Duodenal mucosa (tissue), 2 donors: ENCODE results near the gene SRPK2.

Experiments
- H3K27ac ChIP-seq: one replicate; pipeline ENCODE4 v1.7.0; 2013; ENCODE audit warnings: low read depth, low read length
- H3K27me3 ChIP-seq, 2 donors: one replicate each; pipeline ENCODE4 v1.7.0; 2013; ENCODE audit warnings: low read length in 2 of 2, control low read depth in 1 of 2; ENCODE audit not compliant: insufficient read depth in 2 of 2, control insufficient read depth in 1 of 2
- H3K36me3 ChIP-seq, 2 donors: one replicate each; pipeline ENCODE4 v1.7.0; 2013; ENCODE audit warnings: low read length in 2 of 2, control low read depth in 1 of 2; ENCODE audit not compliant: insufficient read depth in 2 of 2, control insufficient read depth in 1 of 2
- H3K4me1 ChIP-seq, 2 donors: one replicate each; pipeline ENCODE4 v1.7.0; 2013; ENCODE audit warnings: low read length in 2 of 2, control low read depth in 1 of 2; ENCODE audit not compliant: insufficient read depth in 2 of 2, control insufficient read depth in 1 of 2
- H3K4me3 ChIP-seq, 2 donors: one replicate each; pipeline ENCODE4 v1.7.0; 2013; ENCODE audit warnings: low read length in 2 of 2, low read depth in 1 of 2
- H3K9ac ChIP-seq, 2 donors: one replicate each; pipeline ENCODE4 v1.7.0; 2013; ENCODE audit warnings: low read length in 2 of 2, low read depth in 1 of 2
- H3K9me3 ChIP-seq, 2 donors: one replicate each; pipeline ENCODE4 v1.7.0; 2013; ENCODE audit warnings: low read length in 2 of 2, control low read depth in 1 of 2; ENCODE audit not compliant: control insufficient read depth in 1 of 2

The SRPK2 gene

DNA sequence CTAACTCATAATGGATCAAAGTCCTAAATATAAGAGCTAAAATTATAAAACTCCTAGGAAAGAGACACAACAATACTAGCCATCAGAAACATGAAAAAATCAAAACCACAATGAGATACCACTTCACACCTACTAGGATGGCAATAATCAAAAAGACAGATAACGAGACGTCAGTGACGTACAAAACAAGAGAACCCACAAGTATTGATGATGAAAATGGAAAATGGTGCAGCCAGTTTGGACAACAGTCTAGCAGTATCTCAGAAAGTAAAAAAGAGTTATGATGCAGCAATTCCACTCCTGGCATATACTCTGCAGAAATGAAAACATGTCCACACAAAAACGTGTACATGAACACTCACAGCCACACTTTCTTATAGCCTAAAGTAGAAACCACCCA lies 173.5 kb downstream of the SRPK2 start:
- Histone ChIP-seq H3K36me3 (no peaks in the 10 kb centered on the region), H3K4me1 (peaks cover 6 to 10% of the 10 kb centered on the region in 2 donors), H3K27me3 (no peaks in the 10 kb centered on the region), H3K9me3 (no peaks in the 10 kb centered on the region), H3K9ac (no peak overlapping the region), H3K27ac (no peak overlapping the region), H3K4me3 (no peak overlapping the region)

DNA sequence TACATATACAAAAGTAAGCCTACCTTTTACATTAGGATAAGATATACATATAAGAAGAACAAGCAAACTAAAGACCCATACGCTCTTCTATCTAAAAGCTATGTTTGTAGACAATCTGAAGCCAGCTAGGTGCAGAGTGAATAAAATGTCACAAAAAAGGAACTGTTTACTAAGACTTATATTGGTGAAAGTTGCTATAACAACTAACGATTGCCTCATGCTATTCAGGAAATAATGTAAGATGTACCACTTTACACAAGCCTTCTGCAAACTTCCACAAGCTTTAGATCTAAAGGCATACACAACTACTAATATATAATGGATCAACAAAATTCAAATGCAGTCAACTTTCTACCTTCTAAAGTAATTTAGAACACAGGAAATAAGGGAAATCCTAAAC lies 175.1 kb downstream of the SRPK2 start:
- no peaks in the 10 kb centered on the region for H3K9me3 ChIP-seq
- no peak overlapping the region for H3K4me3 ChIP-seq
- no peaks in the 10 kb centered on the region for H3K36me3 ChIP-seq
- H3K9ac ChIP-seq, result no peak overlapping the region
- H3K27me3 ChIP-seq, result no peaks in the 10 kb centered on the region
- peaks cover 8 to 13% of the 10 kb centered on the region in 2 donors for H3K4me1 ChIP-seq
- H3K27ac ChIP-seq, result no peak overlapping the region

DNA sequence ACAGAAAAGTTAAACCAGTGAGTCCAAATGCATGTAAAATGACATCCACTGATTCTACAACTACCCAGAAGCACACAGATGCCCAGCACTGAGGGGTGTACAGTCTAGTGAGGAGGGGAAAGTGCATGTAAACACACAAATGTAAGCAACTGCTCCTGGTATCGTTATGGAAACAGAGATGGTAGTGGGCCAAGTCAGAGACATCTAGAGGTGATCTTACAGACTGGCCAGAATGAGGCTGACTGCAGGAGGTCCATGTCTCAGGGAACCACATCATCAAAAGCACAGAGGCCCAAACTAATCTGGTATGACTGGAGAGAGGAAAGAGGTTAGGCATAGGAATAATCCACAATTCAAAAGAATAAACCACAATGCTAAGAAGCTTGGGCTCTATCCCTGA lies 176.5 kb downstream of the SRPK2 start:
- H3K27ac ChIP-seq, result no peak overlapping the region
- no peak overlapping the region for H3K4me3 ChIP-seq
- H3K27me3 ChIP-seq, result no peaks in the 10 kb centered on the region
- H3K4me1 ChIP-seq, result peaks cover 8 to 13% of the 10 kb centered on the region in 2 donors
- no peak overlapping the region for H3K9ac ChIP-seq
- no peaks in the 10 kb centered on the region for H3K36me3 ChIP-seq
- H3K9me3 ChIP-seq, result no peaks in the 10 kb centered on the region

DNA sequence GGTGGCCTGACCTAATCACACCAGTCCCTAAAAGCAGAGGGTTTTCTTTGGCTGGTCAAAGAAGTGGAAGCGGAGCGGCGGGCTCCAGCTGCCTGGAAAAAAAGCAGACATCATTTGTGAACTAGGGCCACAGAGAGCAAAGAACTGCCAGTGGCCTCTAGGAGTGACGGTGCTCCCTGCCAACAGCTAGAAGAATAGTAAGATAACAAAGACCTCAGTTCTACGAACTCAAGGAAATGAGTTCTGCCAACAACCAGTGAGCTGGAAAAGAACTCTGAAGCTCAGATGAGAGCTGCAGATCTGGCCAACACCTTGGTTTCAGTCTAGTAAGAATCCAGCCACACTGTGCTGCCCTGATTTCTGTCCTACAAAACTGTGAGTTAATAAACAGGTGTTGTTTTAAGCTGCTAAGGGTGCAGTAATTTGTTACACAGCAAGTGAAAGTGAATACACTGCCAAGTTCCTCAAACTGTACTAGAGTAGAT lies 178.0 kb downstream of the SRPK2 start:
- Histone ChIP-seq H3K4me3 (peak overlapping the region; percentile 23 to 47), H3K9me3 (no peaks in the 10 kb centered on the region), H3K27ac (no peak overlapping the region), H3K4me1 (peaks cover 8 to 13% of the 10 kb centered on the region in 2 donors), H3K27me3 (no peaks in the 10 kb centered on the region), H3K9ac (no peak overlapping the region), H3K36me3 (no peaks in the 10 kb centered on the region)

DNA sequence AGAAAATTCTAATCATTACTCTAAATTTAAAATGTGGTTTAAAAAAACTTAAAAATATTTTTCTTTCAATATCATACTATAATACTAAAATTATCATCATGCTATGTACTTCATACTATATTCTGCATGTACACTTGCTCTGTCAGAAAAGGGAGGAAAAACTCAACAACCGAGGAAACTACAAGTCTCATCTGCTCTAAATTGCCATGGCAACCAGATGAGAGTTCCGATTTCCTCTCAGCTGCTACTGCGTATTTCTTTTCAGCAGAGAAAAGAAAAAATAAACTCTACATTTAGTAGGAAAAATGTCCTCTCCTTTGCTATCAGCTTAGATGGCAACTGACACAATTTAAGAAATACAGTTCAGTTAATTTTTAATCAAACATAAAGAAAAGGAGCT lies 178.9 kb downstream of the SRPK2 start:
- Histone ChIP-seq H3K27ac (no peak overlapping the region), H3K9ac (no peak overlapping the region), H3K4me1 (peaks cover 8 to 13% of the 10 kb centered on the region in 2 donors), H3K9me3 (no peaks in the 10 kb centered on the region), H3K27me3 (no peaks in the 10 kb centered on the region), H3K4me3 (no peak overlapping the region), H3K36me3 (no peaks in the 10 kb centered on the region)

DNA sequence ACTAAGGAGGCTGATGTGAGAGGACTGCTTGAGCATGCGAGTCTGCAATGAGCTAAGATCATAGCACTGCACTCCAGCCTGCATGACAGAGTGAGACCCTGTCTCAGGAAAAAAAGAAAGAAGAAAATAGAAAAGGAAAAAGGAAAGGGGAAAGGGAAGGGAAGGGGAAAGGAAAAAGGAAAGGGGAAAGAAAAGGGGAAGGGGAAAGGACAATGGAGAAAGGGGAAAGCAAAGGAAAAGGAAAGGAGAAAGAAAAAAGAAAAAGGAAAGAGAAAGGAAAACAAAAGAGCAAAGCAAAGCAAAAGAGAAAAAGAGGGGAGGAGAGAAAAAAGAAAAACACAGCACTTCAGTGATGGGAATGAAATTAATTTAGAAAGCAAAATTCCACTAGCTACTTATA lies 179.3 kb downstream of the SRPK2 start:
- H3K9ac ChIP-seq, result no peak overlapping the region
- H3K36me3 ChIP-seq, result no peaks in the 10 kb centered on the region
- H3K27me3 ChIP-seq, result no peaks in the 10 kb centered on the region
- no peaks in the 10 kb centered on the region for H3K9me3 ChIP-seq
- H3K4me3 ChIP-seq, result no peak overlapping the region
- H3K27ac ChIP-seq, result no peak overlapping the region
- H3K4me1 ChIP-seq, result peaks cover 8 to 13% of the 10 kb centered on the region in 2 donors

DNA sequence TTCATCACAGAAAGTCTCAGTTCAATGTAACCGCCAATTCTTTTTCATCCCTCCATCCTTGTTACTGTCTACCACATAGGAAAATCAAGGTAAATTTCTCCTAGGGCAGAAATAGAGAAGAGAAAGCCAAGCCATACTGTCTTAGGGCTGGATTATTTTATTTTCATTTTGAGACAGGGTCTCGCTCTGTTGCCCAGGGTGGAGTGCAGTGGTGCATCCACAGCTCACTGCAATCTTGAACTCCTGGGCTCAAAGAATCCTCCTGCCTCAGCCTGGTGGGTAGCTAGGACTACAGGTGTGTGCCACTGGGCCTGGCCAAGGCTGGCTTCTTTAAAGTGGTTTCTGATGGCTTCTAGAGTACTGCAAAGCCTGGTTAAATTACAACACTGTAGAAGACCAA lies 181.7 kb downstream of the SRPK2 start:
- Histone ChIP-seq H3K9me3 (no peaks in the 10 kb centered on the region), H3K36me3 (peaks cover 0 to 3% of the 10 kb centered on the region in 2 donors), H3K4me3 (no peak overlapping the region), H3K9ac (no peak overlapping the region), H3K27ac (no peak overlapping the region), H3K4me1 (peaks cover 8 to 13% of the 10 kb centered on the region in 2 donors), H3K27me3 (no peaks in the 10 kb centered on the region)

DNA sequence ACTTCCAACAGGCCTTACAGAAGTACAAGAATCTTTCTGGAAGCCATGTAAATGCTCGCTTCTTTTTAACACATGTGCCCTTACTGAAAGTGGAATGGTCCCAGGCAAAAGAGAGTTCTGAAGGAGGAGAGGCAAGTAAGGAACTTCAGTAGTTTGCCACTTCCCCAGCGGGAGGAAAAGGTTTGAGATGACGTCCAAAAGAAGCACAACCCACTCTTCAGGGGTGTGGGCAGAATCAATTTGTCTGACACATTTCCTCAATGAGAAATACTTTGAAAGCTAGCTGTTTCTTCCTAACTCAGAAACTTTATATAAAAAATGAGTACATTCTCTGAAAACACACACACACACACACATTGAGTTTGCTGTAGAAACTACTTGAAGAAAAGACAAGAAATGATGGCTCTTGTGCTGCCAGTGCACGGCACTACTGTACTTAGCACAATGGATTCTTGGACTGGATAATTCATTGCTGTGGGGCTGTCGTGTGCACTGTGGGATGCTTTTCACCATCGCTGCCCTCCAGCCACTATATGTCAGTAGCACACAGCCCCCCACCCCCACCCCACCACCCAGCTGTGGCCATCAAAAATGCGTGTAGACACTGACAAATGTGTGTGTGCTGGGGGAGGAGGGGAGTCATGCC lies 183.0 kb downstream of the SRPK2 start:
- Histone ChIP-seq H3K27ac (no peak overlapping the region), H3K4me3 (no peak overlapping the region), H3K4me1 (peaks cover 7 to 9% of the 10 kb centered on the region in 2 donors), H3K27me3 (no peaks in the 10 kb centered on the region), H3K9ac (no peak overlapping the region), H3K9me3 (no peaks in the 10 kb centered on the region), H3K36me3 (peaks cover 0 to 3% of the 10 kb centered on the region in 2 donors)

DNA sequence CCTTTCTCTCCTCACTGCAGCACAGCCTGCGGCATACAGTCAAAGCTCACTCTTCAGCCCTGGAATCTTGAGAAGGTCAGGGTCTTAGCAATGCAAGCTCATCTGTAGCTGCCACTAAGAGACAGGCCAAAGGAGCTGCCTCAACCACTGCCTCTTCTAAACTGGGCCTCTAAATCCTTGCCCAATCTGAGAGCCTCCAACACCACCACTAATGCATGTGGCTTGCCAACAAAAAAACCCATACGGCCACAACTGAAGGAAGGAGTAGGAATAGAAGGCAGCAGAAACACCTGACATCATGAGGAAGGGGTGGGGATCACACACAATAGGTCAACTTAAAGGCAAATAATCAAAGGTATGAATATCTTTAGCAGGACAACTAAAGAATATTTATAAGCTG lies 183.8 kb downstream of the SRPK2 start:
- H3K9ac ChIP-seq, result no peak overlapping the region
- peaks cover 0 to 1% of the 10 kb centered on the region in 2 donors for H3K4me1 ChIP-seq
- H3K27ac ChIP-seq, result no peak overlapping the region
- peaks cover 0 to 3% of the 10 kb centered on the region in 2 donors for H3K36me3 ChIP-seq
- H3K27me3 ChIP-seq, result no peaks in the 10 kb centered on the region
- no peak overlapping the region for H3K4me3 ChIP-seq
- no peaks in the 10 kb centered on the region for H3K9me3 ChIP-seq

DNA sequence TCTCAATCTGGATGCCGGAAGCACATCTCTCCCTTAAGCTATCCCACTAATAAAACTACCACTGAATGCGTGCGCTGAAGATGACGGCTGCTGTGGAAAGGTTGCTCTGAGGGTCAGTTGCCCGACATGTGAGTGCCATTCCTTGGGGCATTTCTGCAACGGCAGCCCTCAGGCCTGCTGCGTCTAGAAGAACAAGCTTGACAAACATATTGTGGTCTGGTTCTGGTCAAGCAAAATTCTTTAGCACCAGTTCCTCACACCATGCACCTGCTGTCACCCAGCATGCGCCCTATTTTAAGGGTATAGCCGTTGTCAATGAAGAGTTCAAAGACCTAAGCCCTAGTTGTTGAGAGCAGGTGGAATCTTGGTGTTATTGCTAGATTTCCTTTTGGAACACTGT lies 184.2 kb downstream of the SRPK2 start:
- no peak overlapping the region for H3K27ac ChIP-seq
- H3K4me1 ChIP-seq, result no peaks in the 10 kb centered on the region
- no peak overlapping the region for H3K9ac ChIP-seq
- H3K27me3 ChIP-seq, result no peaks in the 10 kb centered on the region
- no peaks in the 10 kb centered on the region for H3K9me3 ChIP-seq
- H3K36me3 ChIP-seq, result peaks cover 0 to 3% of the 10 kb centered on the region in 2 donors
- no peak overlapping the region for H3K4me3 ChIP-seq
